Kidney (tissue), 14 donors: Measurements from ENCODE around the gene HHIPL1. TPM values are rescaled to one million over a fixed set of nuclear protein-coding genes. Genes with fewer than 3 reads are reported as not detected.
A peak's percentile ranks its signal among the peaks of the same experiment; 100 is the strongest.

Source experiments
- DNase-seq, 5 donors: peaks; one replicate each; pipeline ENCODE4 v3.0.0-alpha.2; 2013 to 2020
- FAIRE-seq: peaks from 2 replicates; lab custom pipeline; 2012; peaks lifted over from hg19 to GRCh38; lab: Jason Lieb, UNC
- H3K27ac ChIP-seq, 2 donors: one replicate each; pipeline ENCODE4 v1.7.0; 2013; ENCODE audit warnings: low read depth in 2 of 2, low read length in 2 of 2, inconsistent platforms in 1 of 2
- H3K27me3 ChIP-seq: one replicate; pipeline ENCODE4 v1.7.1; 2013; ENCODE audit warnings: low read length, inconsistent platforms; ENCODE audit not compliant: control insufficient read depth, insufficient read depth
- H3K36me3 ChIP-seq, 3 donors: one replicate each; pipeline versions ENCODE4 v1.7.0 to v1.7.1; 2013; ENCODE audit warnings: low read length in 3 of 3, control low read depth in 1 of 3, inconsistent platforms in 1 of 3; ENCODE audit not compliant: insufficient read depth in 3 of 3, control insufficient read depth in 2 of 3
- H3K4me1 ChIP-seq, 3 donors: one replicate each; pipeline versions ENCODE4 v1.7.0 to v1.7.1; 2013; ENCODE audit warnings: low read length in 3 of 3, inconsistent platforms in 1 of 3, low read depth in 1 of 3; ENCODE audit not compliant: control insufficient read depth in 2 of 3, insufficient read depth in 2 of 3
- H3K4me3 ChIP-seq, 3 donors: one replicate each; pipeline versions ENCODE4 v1.7.0 to v1.8.1; 2013; ENCODE audit warnings: low read length in 3 of 3, control low read depth in 1 of 3, inconsistent platforms in 1 of 3
- H3K9ac ChIP-seq, 3 donors: one replicate each; pipeline versions ENCODE4 v1.7.0 to v1.7.1; 2013; ENCODE audit warnings: low read length in 3 of 3, control low read depth in 1 of 3, inconsistent platforms in 1 of 3
- H3K9me3 ChIP-seq, 3 donors: one replicate each; pipeline versions ENCODE4 v1.7.0 to v1.7.1; 2013; ENCODE audit warnings: low read length in 3 of 3, control low read depth in 1 of 3, inconsistent platforms in 1 of 3; ENCODE audit not compliant: control insufficient read depth in 2 of 3, insufficient read depth in 1 of 3
- CTCF ChIP-seq: IDR thresholded peaks from 3 replicates; pipeline ENCODE4 v1.5.1; 2012; ENCODE audit warnings: mild to moderate bottlenecking, moderate library complexity, borderline replicate concordance; ENCODE audit not compliant: insufficient read depth; ENCODE audit errors: extremely low read depth
- intact Hi-C: fragments of 100-400 bp; cut with DNase I; formaldehyde crosslinking; loops from one replicate; pipeline ENCODE4 v1.11.1; 2022
- polyA plus RNA-seq: library from polyadenylated mRNA; stranded (reverse); fragments of 350-450 nt; fragmentation: Illumina TruSeq; extraction: RNeasy Lipid Tissue Mini Kit (QIAGEN cat#74804); gene quantifications from one replicate; pipeline ENCODE4 v1.2.3, GENCODE V29; 2014; ENCODE audit warnings: low read depth, low replicate concordance; ENCODE audit not compliant: insufficient read depth
- total RNA-seq: library from RNA; stranded (reverse); fragmentation: NEBNext Ultra II Directional; extraction: Animal tissue kit (Norgen Biotek cat#: 25700); gene quantifications from one replicate; pipeline ENCODE4 v1.2.1, GENCODE V29; 2021
- donor health status: control.
- donor health status: control.
- donor health status: control.
- donor health status: control.
- donor health status: control.
- donor health status: DM: yes; HTN: yes; CAD: no.
- donor health status: Normal renal cell carcinoma (clear cell type).

Gene HHIPL1
- total and polyA plus RNA-seq, 2 donors from 2014 or later: 0.32 to 0.88 TPM

GRCh38 chr14:99667045-99667444, 22.1 kb downstream of the HHIPL1 start:
- Histone ChIP-seq H3K4me3 (no peak overlapping the region), H3K9ac (no peak overlapping the region), H3K36me3 (no peaks in the 10 kb centered on the region), H3K4me1 (peaks cover 0 to under 1% (median under 1%) of the 10 kb centered on the region in 3 donors), H3K27ac (no peak overlapping the region), H3K9me3 (no peaks in the 10 kb centered on the region), H3K27me3 (no peaks in the 10 kb centered on the region)
- FAIRE-seq (no peak), DNase-seq (no peak)
- intact Hi-C loops: no loop called here
- no peak for TF ChIP-seq CTCF

DNA sequence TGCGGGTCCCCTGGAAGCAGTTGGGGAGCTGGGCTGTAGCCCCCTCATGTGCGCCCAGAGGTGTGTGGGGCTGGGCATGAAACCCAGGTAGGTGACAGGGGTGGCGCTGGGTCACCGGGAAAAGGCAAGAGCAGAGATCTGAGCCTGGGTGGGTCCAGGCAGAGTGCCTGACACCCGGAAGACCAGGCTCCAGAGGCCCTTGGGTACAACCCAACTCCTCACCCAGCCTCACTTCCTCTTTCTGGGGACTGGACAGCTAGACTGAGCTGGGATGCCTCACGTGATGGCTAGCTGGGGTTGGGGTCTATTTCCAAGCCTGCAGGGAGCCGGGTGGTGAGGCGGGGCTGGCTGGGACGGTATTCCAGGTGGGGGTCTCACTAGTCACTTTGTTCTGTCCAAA, 22.9 kb downstream of the HHIPL1 start:
- H3K9ac ChIP-seq: no peak overlapping the region
- no peaks in the 10 kb centered on the region for H3K9me3 ChIP-seq
- peak in 1 of 5 donors; percentile 55 for DNase-seq
- no peak for TF ChIP-seq CTCF
- no peak for FAIRE-seq
- H3K36me3 ChIP-seq: no peaks in the 10 kb centered on the region
- H3K27me3 ChIP-seq: no peaks in the 10 kb centered on the region
- intact Hi-C loops: no loop called here
- peaks cover 0 to 8% (median 4%) of the 10 kb centered on the region in 3 donors for H3K4me1 ChIP-seq
- H3K4me3 ChIP-seq: no peak overlapping the region
- H3K27ac ChIP-seq: no peak overlapping the region

DNA sequence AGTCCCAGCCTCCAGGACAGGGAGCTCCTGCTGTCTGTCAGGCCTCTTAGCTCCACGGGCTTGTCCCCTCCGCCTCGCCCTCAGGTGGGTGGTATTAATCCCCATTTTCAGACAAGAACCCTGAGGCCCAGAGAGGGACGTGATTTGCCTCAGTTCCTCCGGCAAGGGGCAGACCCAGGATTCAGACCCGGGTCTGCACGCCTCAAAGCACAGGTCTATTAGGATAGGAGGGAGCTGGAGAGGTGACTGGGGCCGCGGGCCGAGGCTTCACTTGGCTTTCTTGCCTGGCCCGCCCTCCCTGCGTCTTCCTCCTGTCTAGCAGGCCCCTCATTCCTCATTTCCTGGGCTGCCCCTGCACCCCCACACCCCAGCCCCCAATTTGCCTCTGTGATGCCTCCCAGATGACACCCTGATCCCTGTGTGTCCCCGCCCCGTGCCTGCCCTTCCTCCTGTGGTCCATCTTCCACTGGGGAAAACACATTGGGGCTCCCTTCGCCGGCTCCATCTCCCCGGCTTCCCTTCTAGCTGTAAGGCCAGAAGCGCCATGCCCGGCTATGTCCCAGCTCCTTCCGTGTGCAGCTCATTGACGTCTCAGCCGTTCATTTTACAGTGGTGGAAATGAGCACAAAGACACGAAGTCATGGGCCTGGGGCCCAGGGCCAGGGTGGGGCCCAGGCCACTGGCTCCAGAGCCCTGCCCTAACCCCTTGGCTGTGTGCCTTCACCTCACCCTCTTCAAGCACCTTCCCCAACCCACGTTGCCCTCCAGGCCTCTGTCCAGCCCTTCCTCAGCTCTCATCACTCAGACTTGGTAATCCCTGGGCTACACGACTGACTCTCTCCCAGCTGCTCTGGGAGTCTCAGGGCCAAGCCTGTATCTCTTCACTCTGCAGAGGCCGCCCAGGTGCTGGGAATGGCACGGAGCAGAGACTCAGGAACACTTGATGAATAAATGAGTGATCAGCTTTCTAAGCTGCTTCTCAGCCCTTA, 23.7 kb downstream of the HHIPL1 start:
- no peaks in the 10 kb centered on the region for H3K9me3 ChIP-seq

More for the DNA sequence above, 23.7 kb downstream of the HHIPL1 start:
- H3K4me3 ChIP-seq: no peak overlapping the region
- no peaks in the 10 kb centered on the region for H3K27me3 ChIP-seq
- H3K9ac ChIP-seq: no peak overlapping the region
- H3K36me3 ChIP-seq: no peaks in the 10 kb centered on the region
- no peak overlapping the region for H3K27ac ChIP-seq
- H3K4me1 ChIP-seq: peaks cover 0 to 8% (median 4%) of the 10 kb centered on the region in 3 donors
- intact Hi-C loops: no loop called here
- TF ChIP-seq CTCF: no peak
- no peak for DNase-seq
- no peak for FAIRE-seq
